NCI-H748 (cell line): ENCODE data around the gene DOCK10.

Experiments
- DNase-seq: peaks from one replicate; lab custom pipeline; 2025; ENCODE audit not compliant: unreplicated experiment; lab: John Stamatoyannopoulos, UW

Gene DOCK10

GRCh38 chr2:224729435-224729834, 312.8 kb downstream of the DOCK10 start:
- no peak for DNase-seq

- no peak for DNase-seq
These were observed 317.9 kb downstream of the DOCK10 start for GRCh38 chr2:224724331-224724730.

GRCh38 chr2:224723586-224724217, 318.6 kb downstream of the DOCK10 start:
- DNase-seq, result no peak

DNA sequence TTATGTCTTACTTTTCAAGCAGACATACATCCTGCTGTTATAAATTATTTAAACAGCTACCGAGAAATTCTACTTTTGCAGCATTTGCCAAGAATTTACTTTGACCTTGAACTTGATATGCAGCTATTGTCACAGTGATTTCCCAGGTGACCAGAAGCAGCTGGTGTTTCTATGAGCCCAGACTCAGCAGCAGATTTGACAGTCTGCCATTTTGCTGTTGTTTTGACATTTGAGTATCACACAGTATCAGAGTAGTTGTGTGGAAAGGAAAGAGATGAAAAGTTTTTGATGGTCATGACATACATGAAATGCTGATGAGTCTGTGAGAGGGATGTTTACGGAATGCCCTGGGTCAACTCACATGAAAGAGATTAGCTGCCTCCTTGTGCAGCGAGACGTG, 319.5 kb downstream of the DOCK10 start:
- DNase-seq, result no peak

- no peak for DNase-seq
These were observed 320.0 kb downstream of the DOCK10 start for GRCh38 chr2:224722250-224722649.

- no peak for DNase-seq
These were observed 325.3 kb downstream of the DOCK10 start for GRCh38 chr2:224716921-224717320.

GRCh38 chr2:224716201-224716600, 326.1 kb downstream of the DOCK10 start, which contains the start of gene CCDC195:
TSS of gene CCDC195 (minus strand) at chr2:224716365. CDS start at chr2:224716365, 0 bp downstream.
- DNase-seq, result no peak
